Fibroblast of lung (primary cell): ENCODE data around the gene SARM1.

Source experiments
- CTCF ChIP-seq, 2 donors: IDR thresholded peaks in 1 of 2; conservative IDR thresholded peaks in 1 of 2; 1 replicate in 1 of 2; 2 replicates in 1 of 2; pipeline ENCODE4 v1.5.1; 2011 to 2012; ENCODE audit warnings: low read length in 2 of 2, control low read depth in 1 of 2, inconsistent platforms in 1 of 2, low read depth in 1 of 2, mild to moderate bottlenecking in 1 of 2
- EZH2 ChIP-seq: IDR thresholded peaks from 2 replicates; pipeline ENCODE4 v1.5.1; 2012; ENCODE audit warnings: low read length, control low read depth, mild to moderate bottlenecking; ENCODE audit errors: missing control alignments

GRCh38 chr17:28407130-28407973 lies 35.9 kb downstream of the SARM1 start:
- no peak for TF ChIP-seq CTCF (conservative IDR thresholded peaks at IDR 0.05 in 1 of 2, IDR thresholded peaks at IDR 0.05 in 1 of 2; ENCODE audit: low read depth in 1 of 2, low read length in 2 of 2)
- no peak for TF ChIP-seq EZH2
